GM23338 (cell line): ENCODE results near the gene PRKAA1. TPM values are rescaled to one million over a fixed set of nuclear protein-coding genes. Genes with fewer than 3 reads are reported as not detected.

Source experiments
- ATAC-seq: fragments of 200-7000 bp; cut with Tn5 transposase; 3 replicates; pipeline ENCODE4 v1.9.1; 2020
- DNase-seq: peaks from one replicate; pipeline ENCODE4 v3.0.0-alpha.2; 2015; ENCODE audit warnings: low spot score
- H2AFZ ChIP-seq: fragments of 200-600 bp; sonication (generic); 2 replicates; pipeline ENCODE4 v1.8.0; 2016; ENCODE audit warnings: antibody characterized with exemption, mild to moderate bottlenecking, moderate library complexity
- H3F3A ChIP-seq: fragments of 200-600 bp; sonication (generic); replicated peaks from 2 replicates; pipeline ENCODE4 v1.8.0; 2017; ENCODE audit warnings: antibody characterized with exemption, mixed run types, low read depth
- H3K27ac ChIP-seq: fragments of 200-600 bp; sonication (generic); 2 replicates; pipeline ENCODE4 v1.6.1; 2016; ENCODE audit warnings: low read depth
- H3K27me3 ChIP-seq: fragments of 200-600 bp; sonication (generic); 2 replicates; pipeline ENCODE4 v1.8.0; 2016; ENCODE audit warnings: mild to moderate bottlenecking, mixed run types, moderate library complexity; ENCODE audit not compliant: insufficient read depth
- H3K36me3 ChIP-seq: fragments of 200-600 bp; sonication (generic); 2 replicates; pipeline ENCODE4 v1.8.0; 2016; ENCODE audit warnings: mild to moderate bottlenecking; ENCODE audit not compliant: insufficient read depth
- H3K4me1 ChIP-seq: fragments of 200-600 bp; sonication (generic); 2 replicates; pipeline ENCODE4 v1.8.0; 2016; ENCODE audit warnings: mild to moderate bottlenecking, moderate library complexity; ENCODE audit not compliant: insufficient read depth
- H3K4me2 ChIP-seq: fragments of 200-600 bp; sonication (generic); 2 replicates; pipeline ENCODE4 v1.7.1; 2017; ENCODE audit warnings: mixed run types
- H3K4me3 ChIP-seq: fragments of 200-600 bp; sonication (generic); 2 replicates; pipeline ENCODE4 v1.6.1; 2016; ENCODE audit warnings: mixed run types
- H3K79me2 ChIP-seq: fragments of 200-600 bp; sonication (generic); replicated peaks from 2 replicates; pipeline ENCODE4 v1.8.0; 2017; ENCODE audit warnings: mild to moderate bottlenecking; ENCODE audit not compliant: insufficient read depth
- H3K9me2 ChIP-seq: fragments of 200-600 bp; sonication (generic); 2 replicates; pipeline ENCODE4 v1.8.0; 2017; ENCODE audit not compliant: insufficient read depth
- H4K20me1 ChIP-seq: fragments of 200-600 bp; sonication (generic); replicated peaks from 2 replicates; pipeline ENCODE4 v1.8.0; 2017; ENCODE audit warnings: mild to moderate bottlenecking; ENCODE audit not compliant: insufficient read depth
- H3K27ac Mint-ChIP-seq: 2 replicates; pipeline ENCODE4 v1.8.0; 2020; ENCODE audit warnings: inconsistent platforms, mild to moderate bottlenecking, moderate library complexity, mixed read lengths
- H3K27me3 Mint-ChIP-seq: 3 replicates; pipeline ENCODE4 v1.8.0; 2022; ENCODE audit warnings: low read depth, mild to moderate bottlenecking, moderate library complexity, mixed read lengths, inconsistent platforms; ENCODE audit not compliant: insufficient read depth, poor library complexity
- H3K36me3 Mint-ChIP-seq: 3 replicates; pipeline ENCODE4 v1.8.0; 2021; ENCODE audit warnings: low read depth, mild to moderate bottlenecking, inconsistent platforms, moderate library complexity, mixed read lengths
- H3K4me1 Mint-ChIP-seq: 3 replicates; pipeline ENCODE4 v1.8.0; 2020; ENCODE audit warnings: mild to moderate bottlenecking, inconsistent platforms, mixed read lengths
- H3K4me3 Mint-ChIP-seq: 3 replicates; pipeline ENCODE4 v1.8.0; 2021; ENCODE audit warnings: moderate library complexity, mild to moderate bottlenecking, inconsistent platforms, mixed read lengths
- H3K9me3 Mint-ChIP-seq: 3 replicates; pipeline ENCODE4 v1.8.0; 2020; ENCODE audit warnings: moderate library complexity, mild to moderate bottlenecking, inconsistent platforms, mixed read lengths
- CREB1 ChIP-seq: fragments of 250-450 bp; sonication (Bioruptor Pico); IDR thresholded peaks from 2 replicates; pipeline ENCODE4 v1.5.0; 2020; ENCODE audit warnings: low read depth, mild to moderate bottlenecking, moderate library complexity
- CTCF ChIP-seq, 2 experiments: fragments of 200-600 bp in 1 of 2; sonication (generic) in 1 of 2; conservative IDR thresholded peaks; 2 replicates each; pipeline versions ENCODE4 v1.5.1 to v1.6.1; 2016 to 2017; ENCODE audit warnings: antibody characterized with exemption in 2 of 2, low read depth in 2 of 2, mild to moderate bottlenecking in 2 of 2, moderate library complexity in 1 of 2
- ETS1 ChIP-seq: IDR thresholded peaks from 2 replicates; pipeline ENCODE4 v1.6.1; 2016; ENCODE audit warnings: antibody characterized with exemption
- JUNB ChIP-seq: IDR thresholded peaks from one replicate; pipeline ENCODE4 v1.6.1; 2016; ENCODE audit warnings: antibody characterized with exemption; ENCODE audit not compliant: unreplicated experiment
- NANOG ChIP-seq: IDR thresholded peaks from 2 replicates; pipeline ENCODE4 v1.6.1; 2016; ENCODE audit warnings: antibody characterized with exemption, borderline replicate concordance
- POLR2AphosphoS5 ChIP-seq: IDR thresholded peaks from 2 replicates; pipeline ENCODE4 v1.6.1; 2016; ENCODE audit warnings: antibody characterized with exemption, low read depth
- ZNF114 ChIP-seq: fragments of 250-450 bp; sonication (Bioruptor Pico); IDR thresholded peaks from 2 replicates; pipeline ENCODE4 v1.5.0; 2020; ENCODE audit warnings: mild to moderate bottlenecking, moderate library complexity
- ZNF331 ChIP-seq: fragments of 250-450 bp; sonication (Bioruptor Pico); IDR thresholded peaks from 2 replicates; pipeline ENCODE4 v1.5.0; 2020; ENCODE audit warnings: low read depth, mild to moderate bottlenecking, moderate library complexity
- polyA plus RNA-seq: library from polyadenylated mRNA; unstranded; fragments of >200 nt; fragmentation: Nextera tagmentation; extraction: Ambion mirVana; gene quantifications from 2 replicates; pipeline ENCODE4 v1.2.1, GENCODE V29; 2016
- total RNA-seq: library from RNA; depleted of rRNA; stranded (reverse); fragments of >200 nt; shearing (Covaris generic); gene quantifications from 2 replicates; pipeline ENCODE4 v1.2.3, GENCODE V29; 2014

The PRKAA1 gene
- total and polyA plus RNA-seq, 2 experiments from 2014 or later = 10.3 to 35.0 TPM

GRCh38 chr5:40755407-40756365, 42.5 kb downstream of the PRKAA1 start, which contains the start of gene TTC33:
Gene TTC33, minus strand, starts transcription at chr5:40755961. Its CDS starts 8,943 bp downstream, at chr5:40747018.
- no peaks in the 10 kb centered on the region for H3K27me3 ChIP-seq
- H3K4me2 ChIP-seq = peak within 1 kb of the TSS; percentile 62
- Mint-ChIP-seq H3K4me3 (no peak within 1 kb of the TSS), H3K9me3 (peaks cover 3% of the 10 kb centered on the region; the same call in 1 of the 3 replicates), H3K36me3 (no peaks in the 10 kb centered on the region), H3K27ac (no peak within 1 kb of the TSS), H3K27me3 (peaks cover 2% of the 10 kb centered on the region), H3K4me1 (no peaks in the 10 kb centered on the region)
- peaks cover 7% of the 10 kb centered on the region; the same call in 1 of the 2 replicates for H3K4me1 ChIP-seq
- H2AFZ ChIP-seq = peak within 1 kb of the TSS; percentile 77
- H4K20me1 ChIP-seq = no peaks in the 10 kb centered on the region
- peak; percentile 97 for ATAC-seq
- peak; percentile 75 for TF ChIP-seq CREB1 (CRISPR knock-in tag)
- peak; percentile 62 to 76 for TF ChIP-seq CTCF (conservative IDR thresholded peaks at IDR 0.05; ENCODE audit: low read depth in 2 of 2)
- TF ChIP-seq ETS1 = peak; percentile 99
- TF ChIP-seq ZNF114 (CRISPR knock-in tag) = peak; percentile 33; the same call in 1 of the 2 replicates
- TF ChIP-seq POLR2AphosphoS5 = peak; percentile 41
- no peak for TF ChIP-seq JUNB
- no peaks in the 10 kb centered on the region for H3F3A ChIP-seq
- peak within 1 kb of the TSS; percentile 63 for H3K4me3 ChIP-seq
- H3K27ac ChIP-seq = peak within 1 kb of the TSS; percentile 43; the same call in 1 of the 2 replicates
- no peaks in the 10 kb centered on the region for H3K36me3 ChIP-seq
- no peaks in the 10 kb centered on the region for H3K9me2 ChIP-seq
- DNase-seq = peak; percentile 97
- peaks cover 16% of the 10 kb centered on the region; the same call in 1 of the 2 replicates for H3K79me2 ChIP-seq

GRCh38 chr5:40755093-40755406, 43.1 kb downstream of the PRKAA1 start:
- H3K79me2 ChIP-seq = peaks cover 16% of the 10 kb centered on the region; the same call in 1 of the 2 replicates
- H3K9me2 ChIP-seq = no peaks in the 10 kb centered on the region
- H3F3A ChIP-seq = no peaks in the 10 kb centered on the region
- H3K27ac ChIP-seq = no peak overlapping the region
- peaks cover 7% of the 10 kb centered on the region; the same call in 1 of the 2 replicates for H3K4me1 ChIP-seq
- H4K20me1 ChIP-seq = no peaks in the 10 kb centered on the region
- ATAC-seq (peak; percentile 85), DNase-seq (peak; percentile 79)
- Mint-ChIP-seq H3K4me3 (no peak overlapping the region), H3K36me3 (no peaks in the 10 kb centered on the region), H3K27ac (no peak overlapping the region), H3K9me3 (peaks cover 3% of the 10 kb centered on the region; the same call in 1 of the 3 replicates), H3K4me1 (no peaks in the 10 kb centered on the region), H3K27me3 (peaks cover 2% of the 10 kb centered on the region)
- no peaks in the 10 kb centered on the region for H3K36me3 ChIP-seq
- TF ChIP-seq CTCF (conservative IDR thresholded peaks at IDR 0.05; ENCODE audit: low read depth in 2 of 2) (peak; percentile 65 to 71), CREB1 (CRISPR knock-in tag) (0 out of 2 replicates have a peak, but pooled peaks have one; percentile 17), ZNF331 (CRISPR knock-in tag) (no peak), ZNF114 (CRISPR knock-in tag) (no peak), ETS1 (no peak), NANOG (no peak)
- H3K27me3 ChIP-seq = no peaks in the 10 kb centered on the region
- peak overlapping the region; percentile 63 for H3K4me3 ChIP-seq
- peak overlapping the region; percentile 61 for H3K4me2 ChIP-seq
- peak overlapping the region; percentile 77 for H2AFZ ChIP-seq
